ENCODE measurements around the gene FIG4. TPM values are rescaled to one million over a fixed set of nuclear protein-coding genes. Genes with fewer than 3 reads are reported as not detected.

Gene FIG4
- total and polyA plus RNA-seq, 2 experiments from 2014 or later = 8.8 to 11.5 TPM

DNA sequence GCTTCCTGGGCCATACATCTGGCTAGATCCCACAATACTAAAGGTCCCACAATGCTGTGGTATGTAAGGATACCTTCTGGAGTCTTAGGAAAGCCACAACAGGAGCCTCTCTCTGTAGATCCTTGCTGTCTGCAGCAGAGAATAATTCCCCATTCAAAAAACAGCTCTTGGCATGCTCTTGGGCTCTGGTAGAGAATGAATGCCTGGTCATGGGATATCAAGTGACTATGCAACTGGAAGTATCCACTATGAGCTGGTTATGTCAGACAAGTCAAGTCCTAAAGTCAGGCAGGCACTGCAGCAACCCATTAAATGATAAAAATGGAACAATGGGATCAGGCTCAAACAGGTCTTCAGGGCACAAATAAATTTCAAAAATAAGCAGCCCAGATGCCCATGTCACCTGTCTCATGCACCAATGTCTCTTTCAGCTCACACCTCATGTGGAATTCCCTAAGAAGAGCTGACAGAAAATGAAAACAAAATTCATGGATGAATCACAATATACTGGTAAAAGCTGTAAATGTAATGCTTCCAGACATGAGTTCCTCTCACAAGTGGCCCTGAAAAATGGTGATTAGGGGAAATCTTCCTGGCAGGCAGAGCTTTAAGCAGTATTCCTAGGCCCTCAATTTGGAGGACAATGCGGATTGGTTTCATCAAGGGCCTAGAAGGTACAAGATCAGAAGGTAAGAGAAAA, 4.4 kb upstream of the FIG4 start:
- no peaks in the 10 kb centered on the region for H3K9me3 ChIP-seq (ENCODE audit: low read depth)
- H3K4me2 ChIP-seq (ENCODE audit: unreplicated experiment) = peak overlapping the region; percentile 30
- 94 to 100% methylated on average over 1 of the region's 1 CpG for WGBS, 2 experiments (ENCODE audit: low coverage in 1 of 2, low lambda C conversion rate in 2 of 2, missing lambda C conversion rate in 2 of 2)
- H3K27ac ChIP-seq = peak overlapping the region; percentile 85
- TF ChIP-seq EZH2phosphoT487 (IDR thresholded peaks at IDR 0.05; ENCODE audit: insufficient read depth, low read depth) (no peak), EZH2 (IDR thresholded peaks at IDR 0.05; ENCODE audit: insufficient read depth, poor library complexity, severe bottlenecking) (no peak)
- no peaks in the 10 kb centered on the region for H3K36me3 ChIP-seq (ENCODE audit: low read depth)
- no peaks in the 10 kb centered on the region for H4K20me1 ChIP-seq (ENCODE audit: insufficient read depth)
- H3K4me3 ChIP-seq = no peak overlapping the region
- in situ Hi-C loops (cut with MboI) = no loop called here
- DNase-seq = peak; percentile 18
- peaks cover 2% of the 10 kb centered on the region; the same call in 1 of the 2 replicates for H3K79me2 ChIP-seq (ENCODE audit: insufficient read depth)
- H2AFZ ChIP-seq = peak overlapping the region; percentile 78
- peaks cover 21% of the 10 kb centered on the region for H3F3A ChIP-seq (ENCODE audit: insufficient read depth)
- H3K4me1 ChIP-seq (ENCODE audit: insufficient read depth) = peaks cover 18% of the 10 kb centered on the region
- H3K9me2 ChIP-seq (ENCODE audit: insufficient read depth) = no peaks in the 10 kb centered on the region
- H3K9ac ChIP-seq = peak overlapping the region; percentile 41
- no peaks in the 10 kb centered on the region for H3K27me3 ChIP-seq (replicated peaks; ENCODE audit: insufficient read depth)

DNA sequence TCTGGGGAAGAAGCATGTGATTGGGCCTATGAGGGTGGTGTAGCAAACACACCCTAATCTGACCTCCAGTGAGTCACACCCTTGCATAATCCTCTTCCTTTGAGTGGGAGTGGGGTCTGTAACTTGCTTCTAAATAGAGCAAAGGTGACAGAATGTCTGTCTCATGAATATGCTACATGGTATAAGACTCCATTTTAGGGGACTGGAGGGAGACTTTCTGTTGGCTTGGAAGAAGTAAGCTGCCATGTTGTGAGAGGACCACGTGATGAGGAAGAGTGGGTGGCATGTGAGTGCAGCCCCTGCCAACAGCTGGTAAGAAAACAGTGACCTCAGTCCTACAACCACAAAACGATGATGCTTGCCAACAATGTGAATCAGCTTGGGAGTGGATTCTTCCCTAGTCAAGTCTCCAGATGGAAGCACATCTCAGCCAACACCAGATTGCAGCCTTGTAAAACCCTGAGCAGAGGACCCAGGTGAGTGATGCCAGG, 3.8 kb upstream of the FIG4 start:
- H3K9ac ChIP-seq = peak overlapping the region; percentile 41
- TF ChIP-seq EZH2 (IDR thresholded peaks at IDR 0.05; ENCODE audit: insufficient read depth, poor library complexity, severe bottlenecking) (no peak), EZH2phosphoT487 (IDR thresholded peaks at IDR 0.05; ENCODE audit: insufficient read depth, low read depth) (no peak)
- no peaks in the 10 kb centered on the region for H3K36me3 ChIP-seq (ENCODE audit: low read depth)
- no peaks in the 10 kb centered on the region for H3K9me3 ChIP-seq (ENCODE audit: low read depth)
- H3K79me2 ChIP-seq (ENCODE audit: insufficient read depth) = peaks cover 8% of the 10 kb centered on the region; the same call in 1 of the 2 replicates
- in situ Hi-C loops (cut with MboI) = no loop called here
- peaks cover 23% of the 10 kb centered on the region for H3K4me1 ChIP-seq (ENCODE audit: insufficient read depth)
- H3F3A ChIP-seq (ENCODE audit: insufficient read depth) = peaks cover 21% of the 10 kb centered on the region
- no peaks in the 10 kb centered on the region for H4K20me1 ChIP-seq (ENCODE audit: insufficient read depth)
- no peak overlapping the region for H3K4me3 ChIP-seq
- H3K27ac ChIP-seq = peak overlapping the region; percentile 85
- peak overlapping the region; percentile 78 for H2AFZ ChIP-seq
- H3K4me2 ChIP-seq (ENCODE audit: unreplicated experiment) = peak overlapping the region; percentile 30
- no peaks in the 10 kb centered on the region for H3K9me2 ChIP-seq (ENCODE audit: insufficient read depth)
- H3K27me3 ChIP-seq (replicated peaks; ENCODE audit: insufficient read depth) = no peaks in the 10 kb centered on the region
- peak; percentile 97 for DNase-seq
- WGBS, 2 experiments (ENCODE audit: low coverage in 1 of 2, low lambda C conversion rate in 2 of 2, missing lambda C conversion rate in 2 of 2) = 0 to 3% methylated on average over 2 of the region's 2 CpGs

DNA sequence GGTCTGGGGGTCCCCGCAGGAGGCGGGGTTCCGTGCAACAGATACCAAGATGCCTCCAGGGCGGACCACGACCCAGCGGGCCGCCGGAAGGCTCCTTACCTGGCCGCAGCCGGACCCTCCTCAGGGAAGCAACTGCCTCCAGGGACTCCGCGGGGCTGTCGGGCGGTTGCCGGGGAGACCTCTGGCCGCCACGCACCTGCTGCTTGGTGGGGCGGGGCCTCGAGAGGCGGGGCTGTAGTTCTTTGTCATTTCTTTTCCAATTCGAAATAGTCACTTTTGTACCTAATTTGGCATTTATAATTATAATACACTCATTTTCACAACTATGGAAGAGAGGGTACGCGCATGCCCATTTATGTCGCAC, 741 bp upstream of the FIG4 start:
- Histone ChIP-seq H3K27me3 (replicated peaks; ENCODE audit: insufficient read depth) (no peaks in the 10 kb centered on the region), H3F3A (ENCODE audit: insufficient read depth) (peaks cover 21% of the 10 kb centered on the region), H3K9me2 (ENCODE audit: insufficient read depth) (no peaks in the 10 kb centered on the region), H3K9me3 (ENCODE audit: low read depth) (no peaks in the 10 kb centered on the region), H3K27ac (peak overlapping the region; percentile 67), H4K20me1 (ENCODE audit: insufficient read depth) (no peaks in the 10 kb centered on the region), H3K36me3 (ENCODE audit: low read depth) (no peaks in the 10 kb centered on the region), H3K9ac (peak overlapping the region; percentile 82), H3K4me1 (ENCODE audit: insufficient read depth) (peaks cover 23% of the 10 kb centered on the region), H3K4me2 (ENCODE audit: unreplicated experiment) (peak overlapping the region; percentile 99), H2AFZ (peak overlapping the region; percentile 99), H3K4me3 (peak overlapping the region; percentile 97), H3K79me2 (ENCODE audit: insufficient read depth) (peaks cover 18% of the 10 kb centered on the region)
- TF ChIP-seq EZH2phosphoT487 (IDR thresholded peaks at IDR 0.05; ENCODE audit: insufficient read depth, low read depth) (no peak), EZH2 (IDR thresholded peaks at IDR 0.05; ENCODE audit: insufficient read depth, poor library complexity, severe bottlenecking) (no peak)
- DNase-seq = peak; percentile 48
- in situ Hi-C loops (cut with MboI) = loop anchor here (10.0 kb wide), 1 partner anchor 166 kb away; no protein-coding TSS in a partner anchor
- WGBS, 2 experiments (ENCODE audit: low coverage in 1 of 2, low lambda C conversion rate in 2 of 2, missing lambda C conversion rate in 2 of 2) = 2 to 3% methylated on average over 24 of the region's 24 CpGs

DNA sequence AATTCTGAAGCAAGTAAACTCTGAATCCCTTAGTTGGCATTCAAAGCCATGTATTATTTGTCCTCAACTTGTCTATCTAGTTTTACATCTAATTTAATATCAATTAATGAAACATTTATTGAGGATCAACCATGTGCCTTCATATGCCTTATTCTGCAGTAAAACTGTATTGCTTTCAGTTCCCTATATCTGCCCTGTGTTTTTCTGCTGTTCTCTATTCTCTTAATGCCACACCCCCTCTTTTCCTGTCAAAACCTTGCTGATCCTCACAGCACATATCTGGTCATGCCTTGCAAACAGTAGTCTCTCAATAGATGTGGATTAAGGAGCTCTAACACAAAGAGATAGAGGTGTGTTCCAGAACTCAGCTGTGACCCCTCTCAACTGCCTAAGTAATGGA, 2.0 kb downstream of the FIG4 start:
- TF ChIP-seq EZH2 (IDR thresholded peaks at IDR 0.05; ENCODE audit: insufficient read depth, poor library complexity, severe bottlenecking) = no peak
- TF ChIP-seq EZH2phosphoT487 (IDR thresholded peaks at IDR 0.05; ENCODE audit: insufficient read depth, low read depth) = no peak
- Histone ChIP-seq H3K36me3 (ENCODE audit: low read depth) (no peaks in the 10 kb centered on the region), H3K9me3 (ENCODE audit: low read depth) (no peaks in the 10 kb centered on the region), H3K79me2 (ENCODE audit: insufficient read depth) (peaks cover 18% of the 10 kb centered on the region), H3K4me2 (ENCODE audit: unreplicated experiment) (no peak overlapping the region), H2AFZ (no peak overlapping the region), H3K4me3 (no peak overlapping the region), H3K27ac (no peak overlapping the region), H3K9me2 (ENCODE audit: insufficient read depth) (no peaks in the 10 kb centered on the region), H3K4me1 (ENCODE audit: insufficient read depth) (peaks cover 14% of the 10 kb centered on the region), H3K27me3 (replicated peaks; ENCODE audit: insufficient read depth) (no peaks in the 10 kb centered on the region), H4K20me1 (ENCODE audit: insufficient read depth) (no peaks in the 10 kb centered on the region), H3K9ac (no peak overlapping the region), H3F3A (ENCODE audit: insufficient read depth) (peaks cover 20% of the 10 kb centered on the region)
- in situ Hi-C loops (cut with MboI) = loop anchor here (10.0 kb wide), 1 partner anchor 168 kb away; no protein-coding TSS in a partner anchor
- no peak for DNase-seq
